ENCODE results near the gene GAB2. TPM values are rescaled to one million over a fixed set of nuclear protein-coding genes. Genes with fewer than 3 reads are reported as not detected.

Gene GAB2
- total and polyA plus RNA-seq, 2 of the 13 experiments (the other 11 are each of a cell fraction or from before 2014, with no cell fraction given): 4.1 to 8.6 TPM

- TF ChIP-seq ZNF687 (CRISPR knock-in tag; IDR thresholded peaks at IDR 0.05) (no peak), CEBPB (IDR thresholded peaks at IDR 0.05; ENCODE audit: borderline replicate concordance, low read depth, low read length) (no peak), ZNF607 (CRISPR knock-in tag; IDR thresholded peaks at IDR 0.05; ENCODE audit: borderline replicate concordance) (no peak), KDM4B (CRISPR knock-in tag; IDR thresholded peaks at IDR 0.05) (no peak), ZNF441 (CRISPR knock-in tag; IDR thresholded peaks at IDR 0.05; ENCODE audit: borderline replicate concordance) (no peak), HMGXB4 (CRISPR knock-in tag; IDR thresholded peaks at IDR 0.05; ENCODE audit: borderline replicate concordance in 1 of 2, low read depth in 1 of 2) (no peak)
Observed at GRCh38 chr11:78257654-78258053, 160.0 kb downstream of the GAB2 start (continued).

- ATAC-seq: no peak
- CTCF ChIA-PET (ENCODE audit: low intra/inter-chr PET ratio, low total read pairs): no interaction called here
- no peak overlapping the region for H2AFZ ChIP-seq (ENCODE audit: low read length)
- H3K4me2 ChIP-seq (ENCODE audit: low read depth, low read length): no peak overlapping the region
- BruUV-seq (replicated peaks): no TSS peak
- H3K27ac ChIP-seq (ENCODE audit: extremely low read length, insufficient read depth, low read length): no peak overlapping the region
- no peaks in the 10 kb centered on the region for H3K27me3 ChIP-seq (ENCODE audit: control insufficient read depth in 1 of 2, insufficient read depth in 2 of 2, low read length in 2 of 2)
- FAIRE-seq: no peak
- DNase-seq (ENCODE audit: low spot score): no peak
- WGBS (ENCODE audit: low lambda C conversion rate): 85% methylated on average over 3 of the region's 3 CpGs
- intact Hi-C loops (cut with micrococcal nuclease; ENCODE audit: unreplicated experiment) (no loop called here), in situ Hi-C loops (cut with HindIII; ENCODE audit: extremely low pct_ligation_motif_present, low pct_unique_long_range_greater_than_20kb) (no loop called here)
- H3K9me3 ChIP-seq (ENCODE audit: low read length): no peaks in the 10 kb centered on the region
- peaks cover 18% of the 10 kb centered on the region for H3K4me1 ChIP-seq (ENCODE audit: insufficient read depth, low read length)
- H3K9ac ChIP-seq (ENCODE audit: insufficient read depth, low read depth, low read length): no peak overlapping the region
- H3K36me3 ChIP-seq (replicated peaks in 1 of 2; ENCODE audit: control insufficient read depth in 1 of 2, insufficient read depth in 2 of 2, low read length in 2 of 2): no peaks in the 10 kb centered on the region
- H3K4me3 ChIP-seq (replicated peaks in 1 of 3; ENCODE audit: insufficient read depth in 1 of 3, low read depth in 2 of 3, low read length in 3 of 3): no peak overlapping the region
- POLR2A ChIA-PET: no interaction called here
- H4K20me1 ChIP-seq (ENCODE audit: insufficient read depth, low read length): no peaks in the 10 kb centered on the region
- no peaks in the 10 kb centered on the region for H3K79me2 ChIP-seq (ENCODE audit: insufficient read depth, low read length)
- TF ChIP-seq ZNF607 (CRISPR knock-in tag; IDR thresholded peaks at IDR 0.05; ENCODE audit: borderline replicate concordance) (no peak), ZNF576 (CRISPR knock-in tag; IDR thresholded peaks at IDR 0.05) (no peak), ZNF710 (CRISPR knock-in tag; IDR thresholded peaks at IDR 0.05; ENCODE audit: borderline replicate concordance) (no peak), ZBTB49 (CRISPR knock-in tag; IDR thresholded peaks at IDR 0.05; ENCODE audit: borderline replicate concordance) (no peak), MXD3 (CRISPR knock-in tag; IDR thresholded peaks at IDR 0.05) (no peak)
Observed at GRCh38 chr11:78256962-78257361, 160.7 kb downstream of the GAB2 start.
